Epithelial cell of umbilical artery (primary cell): ENCODE data around the gene GYG2. TPM values are rescaled to one million over a fixed set of nuclear protein-coding genes. Genes with fewer than 3 reads are reported as not detected.

ENCODE experiments used
- total RNA-seq: library from RNA; depleted of rRNA; stranded (reverse); fragments of >200 nt; gene quantifications from 2 replicates; pipeline ENCODE4 v1.2.3, GENCODE V29; 2014

GYG2 gene
- total RNA-seq, result 0.97 and 1.4 TPM in 2 replicates

DNA sequence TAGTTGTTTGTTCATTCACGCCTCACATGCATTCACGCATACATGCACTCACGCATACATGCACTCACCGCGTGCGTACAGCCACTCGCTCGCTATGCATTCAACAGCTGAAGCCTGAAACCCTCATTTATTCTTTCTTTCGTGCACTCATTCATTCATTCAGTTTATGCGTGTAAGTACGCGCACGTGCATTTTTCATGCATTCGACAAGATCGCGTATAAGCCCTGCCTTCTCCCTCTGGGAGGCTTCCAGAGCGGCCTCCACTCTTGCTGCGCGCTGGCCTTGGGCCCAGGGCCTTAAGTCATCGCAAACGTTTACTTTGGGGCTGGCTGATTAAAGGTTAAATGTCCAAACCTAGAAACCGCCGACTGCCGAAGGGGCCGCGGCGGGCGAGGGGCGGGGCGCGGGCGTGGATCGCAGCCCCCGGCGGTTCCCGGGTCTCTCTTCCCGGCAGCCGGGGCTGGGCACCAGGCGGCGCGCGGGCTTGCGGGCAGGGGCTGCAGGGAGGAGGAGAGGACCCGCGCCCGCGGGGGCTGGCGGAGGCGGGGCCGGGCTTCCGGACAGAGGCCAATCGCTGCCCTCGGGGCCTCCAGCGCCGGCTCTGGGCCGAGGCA is at the start of gene GYG2:
GYG2 (plus strand) TSS at position 587 of the 615 bp plus-strand sequence. CDS start 1,259 bp downstream, outside the sequence.

DNA sequence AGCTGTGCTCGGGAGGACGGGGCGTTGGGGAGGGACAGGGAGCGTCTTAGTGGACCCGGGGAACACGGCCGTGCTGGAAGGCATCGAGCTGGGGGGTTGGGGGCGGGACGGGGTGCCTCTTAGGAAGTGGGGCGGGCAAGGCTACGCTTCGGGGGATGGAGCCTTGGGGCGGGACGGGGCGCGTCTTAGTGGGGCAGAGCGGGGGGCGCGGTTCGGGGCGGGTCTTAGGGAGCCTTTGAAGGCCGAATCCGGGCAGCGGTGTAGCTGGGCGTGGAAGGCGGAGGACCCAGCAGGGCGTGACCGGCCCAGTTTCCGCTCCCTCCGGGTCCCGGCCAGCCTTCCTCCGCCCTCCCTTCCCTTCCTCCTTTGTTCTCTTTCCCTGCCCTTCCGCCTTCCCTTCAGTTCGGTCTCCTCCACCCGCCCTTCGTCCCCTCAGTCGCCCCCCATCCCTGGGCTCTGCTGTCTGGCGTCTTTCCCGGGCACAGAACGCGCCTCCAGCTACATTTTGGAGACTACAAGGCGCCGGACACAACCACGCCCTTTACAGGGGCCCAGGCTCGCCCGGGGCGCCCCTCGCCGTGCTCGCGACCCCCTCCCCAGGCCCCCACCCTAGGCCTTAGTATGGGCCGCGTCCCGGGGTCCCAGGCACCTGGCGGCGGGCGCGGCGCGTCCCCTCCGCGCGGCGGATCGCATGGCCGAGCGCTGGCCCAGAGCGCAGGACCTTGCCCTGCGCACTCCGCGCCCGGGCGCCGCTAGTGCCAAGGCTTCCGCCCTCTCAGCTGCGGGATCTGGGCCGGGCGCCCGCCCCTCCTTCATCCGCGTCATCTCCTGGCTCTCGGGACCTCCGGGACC is 100.1 kb downstream of the GYG2 start, which contains the start of gene ARSD:
ARSD (minus strand) TSS at position 757 of the 852 bp plus-strand sequence; CDS start at position 693, 64 bp downstream.

Other genes with a start within 250 kb of the GYG2 start
- 169 and 214 TPM in 2 replicates for gene CD99, start 137.6 kb upstream of the GYG2 start, total RNA-seq
- gene XG, start 76.9 kb upstream of the GYG2 start, total RNA-seq, result 1.3 and 10.8 TPM in 2 replicates
- gene ARSD, start 100.4 kb downstream of the GYG2 start, total RNA-seq, result 15.6 and 22.9 TPM in 2 replicates
- gene ARSH, start 177.6 kb downstream of the GYG2 start, total RNA-seq, result not detected in 2 replicates
- gene ARSF, start 212.5 kb downstream of the GYG2 start, total RNA-seq, result not detected in 2 replicates